GM19043 (cell line): ENCODE data around the gene TMEM131.
"Not testable (repeated sequence)": the region's sequence is repeated elsewhere in the genome, so short reads cannot be mapped to it uniquely, and the experiment has no call there.

Experiments
- ATAC-seq: cut with Tn5 transposase; IDR thresholded peaks from one replicate; pipeline ENCODE4 v1.9.1; 2021; ENCODE audit warnings: low read depth; ENCODE audit not compliant: unreplicated experiment

Gene TMEM131, protein sequence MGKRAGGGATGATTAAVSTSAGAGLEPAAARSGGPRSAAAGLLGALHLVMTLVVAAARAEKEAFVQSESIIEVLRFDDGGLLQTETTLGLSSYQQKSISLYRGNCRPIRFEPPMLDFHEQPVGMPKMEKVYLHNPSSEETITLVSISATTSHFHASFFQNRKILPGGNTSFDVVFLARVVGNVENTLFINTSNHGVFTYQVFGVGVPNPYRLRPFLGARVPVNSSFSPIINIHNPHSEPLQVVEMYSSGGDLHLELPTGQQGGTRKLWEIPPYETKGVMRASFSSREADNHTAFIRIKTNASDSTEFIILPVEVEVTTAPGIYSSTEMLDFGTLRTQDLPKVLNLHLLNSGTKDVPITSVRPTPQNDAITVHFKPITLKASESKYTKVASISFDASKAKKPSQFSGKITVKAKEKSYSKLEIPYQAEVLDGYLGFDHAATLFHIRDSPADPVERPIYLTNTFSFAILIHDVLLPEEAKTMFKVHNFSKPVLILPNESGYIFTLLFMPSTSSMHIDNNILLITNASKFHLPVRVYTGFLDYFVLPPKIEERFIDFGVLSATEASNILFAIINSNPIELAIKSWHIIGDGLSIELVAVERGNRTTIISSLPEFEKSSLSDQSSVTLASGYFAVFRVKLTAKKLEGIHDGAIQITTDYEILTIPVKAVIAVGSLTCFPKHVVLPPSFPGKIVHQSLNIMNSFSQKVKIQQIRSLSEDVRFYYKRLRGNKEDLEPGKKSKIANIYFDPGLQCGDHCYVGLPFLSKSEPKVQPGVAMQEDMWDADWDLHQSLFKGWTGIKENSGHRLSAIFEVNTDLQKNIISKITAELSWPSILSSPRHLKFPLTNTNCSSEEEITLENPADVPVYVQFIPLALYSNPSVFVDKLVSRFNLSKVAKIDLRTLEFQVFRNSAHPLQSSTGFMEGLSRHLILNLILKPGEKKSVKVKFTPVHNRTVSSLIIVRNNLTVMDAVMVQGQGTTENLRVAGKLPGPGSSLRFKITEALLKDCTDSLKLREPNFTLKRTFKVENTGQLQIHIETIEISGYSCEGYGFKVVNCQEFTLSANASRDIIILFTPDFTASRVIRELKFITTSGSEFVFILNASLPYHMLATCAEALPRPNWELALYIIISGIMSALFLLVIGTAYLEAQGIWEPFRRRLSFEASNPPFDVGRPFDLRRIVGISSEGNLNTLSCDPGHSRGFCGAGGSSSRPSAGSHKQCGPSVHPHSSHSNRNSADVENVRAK (N-terminal part only)

GRCh38 chr2:97995734-97996624 is at the start of gene TMEM131:
Gene TMEM131 (minus strand): TSS chr2:97995948. CDS start chr2:97995662, 286 bp downstream.
- peak; percentile 70 for ATAC-seq

- not testable (repeated sequence) for ATAC-seq
Measured at GRCh38 chr2:98044730-98045129, 49.0 kb upstream of the TMEM131 start.

- no peak for ATAC-seq
Measured at GRCh38 chr2:98043101-98043500, 47.4 kb upstream of the TMEM131 start.

- ATAC-seq, result no peak
Measured at GRCh38 chr2:98040331-98040939, 44.7 kb upstream of the TMEM131 start.

DNA sequence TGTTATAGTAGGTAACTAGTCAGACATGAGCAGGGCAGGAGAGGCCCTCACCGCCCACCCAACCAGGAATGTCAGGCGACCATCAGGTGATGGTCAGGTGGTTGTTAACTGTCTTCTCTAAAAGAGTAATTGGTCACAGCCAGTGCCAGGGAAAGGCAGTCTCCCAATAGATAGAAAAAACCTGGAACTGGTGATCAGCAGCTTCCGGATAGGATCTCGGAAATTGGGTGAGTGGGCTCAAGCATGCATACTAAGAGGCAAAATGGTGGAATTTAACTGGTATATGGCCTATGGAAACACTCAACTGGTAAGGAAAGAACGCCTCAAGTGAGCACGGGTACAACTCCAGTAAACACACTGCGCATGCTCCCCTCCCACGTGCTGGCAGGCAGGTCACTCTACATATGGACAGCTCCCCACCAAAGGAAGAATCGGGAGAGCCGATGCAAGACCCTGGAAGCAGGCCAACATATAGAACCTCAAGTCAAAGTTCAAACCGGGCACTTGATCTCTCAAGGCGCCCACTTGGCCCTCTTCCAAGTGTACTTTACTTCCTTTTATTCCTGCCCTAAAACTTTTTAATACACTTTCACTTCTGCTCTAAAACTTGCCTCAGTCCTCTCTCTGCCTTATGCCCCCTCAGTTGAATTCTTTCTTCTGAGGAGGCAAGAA is 43.5 kb upstream of the TMEM131 start:
- no peak for ATAC-seq

DNA sequence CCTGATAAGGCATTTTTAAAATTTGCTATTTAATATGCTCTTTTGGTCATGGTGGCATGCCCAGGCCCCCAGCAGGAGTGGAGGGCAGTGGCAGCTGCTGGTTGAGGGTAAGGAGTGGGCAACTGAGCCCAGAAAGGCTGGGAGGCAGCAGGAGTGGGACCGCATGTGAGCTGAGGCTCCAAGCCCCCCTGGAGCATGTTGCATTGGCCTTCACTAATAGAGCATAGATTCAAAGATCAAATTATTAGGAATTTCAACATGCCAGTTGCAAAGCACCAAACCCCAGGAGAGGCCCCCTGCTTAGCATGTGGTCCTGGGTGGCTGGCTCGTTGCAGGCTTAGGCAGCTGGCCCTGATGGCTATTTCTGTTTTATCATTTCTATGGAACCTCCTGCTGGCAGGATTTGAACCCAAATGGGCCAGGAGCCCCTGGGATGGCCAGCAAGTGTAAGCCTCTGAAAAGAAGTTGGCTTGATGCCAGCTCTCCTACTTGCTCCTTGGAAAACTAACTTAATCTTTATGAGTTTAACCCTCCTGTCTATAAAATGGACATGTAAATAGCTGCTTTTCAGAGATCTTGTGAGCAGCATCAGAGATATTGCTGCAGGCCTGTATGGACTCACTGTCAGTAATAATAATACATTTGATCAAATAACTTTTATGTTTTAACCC is 42.1 kb upstream of the TMEM131 start:
- ATAC-seq, result no peak

GRCh38 chr2:98037206-98037605 is 41.5 kb upstream of the TMEM131 start:
- ATAC-seq, result no peak

DNA sequence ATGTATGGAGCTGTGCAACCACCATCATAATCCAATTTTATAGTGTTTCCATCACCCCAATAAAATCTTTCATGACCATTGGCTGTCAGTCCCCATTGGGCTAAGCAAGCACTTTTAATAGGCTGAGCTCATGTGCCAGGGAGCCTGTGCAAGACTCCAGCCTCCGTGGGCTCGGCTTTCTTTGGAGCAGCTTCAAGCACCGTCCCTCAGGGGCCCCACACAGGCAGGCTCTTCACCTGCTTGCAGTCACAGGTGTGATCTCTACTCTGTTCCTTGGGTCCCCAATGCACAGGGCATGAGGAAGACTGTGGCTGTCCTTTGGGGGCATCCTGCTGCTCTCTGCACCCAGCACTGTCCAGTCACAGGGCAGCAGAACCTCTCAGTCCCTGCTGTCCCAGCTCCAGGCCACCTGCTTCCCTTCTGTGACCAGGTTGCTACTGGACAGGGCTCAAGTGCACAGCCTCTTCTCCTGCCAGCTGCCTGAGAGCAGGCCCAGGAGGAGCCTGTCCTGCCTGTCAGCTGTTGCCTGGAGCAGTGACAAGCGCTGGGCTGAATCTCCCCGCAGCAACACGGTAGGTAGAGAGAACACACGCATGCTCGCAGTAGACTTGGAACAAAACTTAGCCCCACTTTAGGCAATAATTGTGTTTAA is 40.7 kb upstream of the TMEM131 start:
- ATAC-seq, result no peak

GRCh38 chr2:98034745-98035144 is 39.0 kb upstream of the TMEM131 start:
- no peak for ATAC-seq

- ATAC-seq, result no peak
Measured at GRCh38 chr2:98032086-98032485, 36.3 kb upstream of the TMEM131 start.

DNA sequence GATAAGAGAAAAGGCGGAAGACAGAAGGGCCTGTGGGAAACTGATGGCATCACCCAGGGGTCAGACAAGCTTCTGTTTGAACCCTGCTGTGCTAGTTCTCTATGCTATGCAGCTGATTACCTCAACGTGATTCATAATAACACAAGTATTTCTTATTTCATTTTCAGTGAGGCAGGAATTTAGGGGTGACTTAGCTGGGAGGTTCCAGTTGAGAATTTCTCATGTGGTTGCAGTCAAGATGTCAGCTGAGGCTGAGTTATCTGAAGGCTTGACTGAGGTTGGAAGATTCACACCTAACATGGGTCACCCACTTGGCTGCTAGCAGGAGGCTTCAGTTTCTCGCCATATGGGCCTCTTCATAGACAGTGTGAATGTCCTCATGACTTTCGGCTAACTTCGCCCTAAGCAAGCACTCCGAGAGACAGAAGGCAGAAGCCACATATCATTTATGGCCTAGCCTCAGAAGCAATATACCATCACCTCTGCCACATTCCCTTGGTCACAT is 34.0 kb upstream of the TMEM131 start:
- no peak for ATAC-seq

GRCh38 chr2:98028931-98029717 is 33.4 kb upstream of the TMEM131 start:
- no peak for ATAC-seq

DNA sequence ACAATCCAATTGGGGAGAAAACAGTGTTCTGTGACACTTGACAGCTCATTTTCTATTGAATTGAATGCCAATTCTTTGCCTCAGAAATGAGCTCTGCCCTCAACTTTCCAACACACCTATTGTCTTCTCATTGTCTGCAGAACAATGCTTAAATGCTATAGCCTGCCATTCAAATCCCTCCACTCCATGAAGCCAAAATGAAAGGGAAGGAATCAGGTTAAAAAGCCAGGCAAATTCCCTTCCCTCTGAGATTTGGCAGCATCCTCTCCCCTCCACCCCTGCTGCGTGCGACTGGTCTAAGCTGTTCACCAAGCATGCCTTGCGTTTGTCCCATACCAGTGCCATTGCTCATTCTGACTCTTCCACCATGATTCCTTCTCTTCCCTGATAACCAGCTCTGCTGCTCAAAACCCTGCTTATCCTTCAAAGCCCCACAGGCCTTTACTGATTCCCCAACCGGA is 32.4 kb upstream of the TMEM131 start:
- ATAC-seq, result no peak

- peak; percentile 34 for ATAC-seq
Measured at GRCh38 chr2:98027538-98027937, 31.8 kb upstream of the TMEM131 start.

DNA sequence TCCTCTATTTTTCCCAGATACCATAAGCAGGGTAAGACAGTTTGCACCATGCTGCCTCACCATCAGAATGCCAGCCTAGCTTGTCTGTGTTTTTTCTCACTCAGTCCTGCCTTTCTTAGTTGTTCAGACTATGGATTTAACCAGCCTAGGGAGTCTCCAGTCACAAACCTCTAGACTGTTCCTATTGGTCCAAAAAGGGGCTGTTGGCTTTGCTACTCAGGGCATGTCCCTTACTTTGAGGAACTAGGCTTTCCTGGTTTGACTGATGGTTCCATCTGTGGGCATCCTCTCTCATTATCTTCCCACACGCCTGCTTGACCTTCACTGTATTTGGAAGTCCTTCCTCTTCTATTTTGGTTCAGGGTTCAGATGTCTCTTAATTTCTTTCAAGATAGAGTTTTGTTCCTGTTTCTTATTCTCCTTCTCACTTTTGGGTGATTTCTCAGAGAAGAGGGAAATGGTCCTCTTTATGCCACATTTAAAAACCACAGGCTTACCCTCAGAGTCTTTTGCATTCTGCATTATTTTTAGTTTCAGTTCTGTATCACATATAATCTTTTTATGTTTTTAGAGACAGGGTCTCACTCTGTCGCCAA is 31.3 kb upstream of the TMEM131 start:
- ATAC-seq, result peak; percentile 78

DNA sequence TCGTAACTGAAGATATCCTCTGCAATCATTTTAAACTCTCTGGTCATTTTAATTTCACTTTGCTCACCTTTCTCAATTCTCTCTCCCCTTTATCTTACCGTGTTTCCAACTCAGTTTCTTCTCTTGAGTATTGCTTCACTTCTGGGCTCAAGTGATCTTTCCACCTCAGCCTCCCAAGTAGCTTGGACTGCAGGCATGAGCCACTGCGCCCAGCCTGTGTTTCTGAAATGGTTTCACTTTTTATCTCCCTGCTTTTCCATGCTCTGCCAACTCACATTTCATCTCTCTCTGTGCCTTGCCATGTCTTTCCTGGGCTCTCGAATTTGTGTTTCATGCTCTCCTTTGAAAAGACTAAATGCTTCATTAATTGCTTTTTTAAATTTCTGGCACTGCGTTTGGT is 30.5 kb upstream of the TMEM131 start:
- ATAC-seq, result no peak
